ENCODE data around the gene TRAF3.
"Not testable (repeated sequence)": the region's sequence is repeated elsewhere in the genome, so short reads cannot be mapped to it uniquely, and the experiment has no call there.

Gene TRAF3

DNA sequence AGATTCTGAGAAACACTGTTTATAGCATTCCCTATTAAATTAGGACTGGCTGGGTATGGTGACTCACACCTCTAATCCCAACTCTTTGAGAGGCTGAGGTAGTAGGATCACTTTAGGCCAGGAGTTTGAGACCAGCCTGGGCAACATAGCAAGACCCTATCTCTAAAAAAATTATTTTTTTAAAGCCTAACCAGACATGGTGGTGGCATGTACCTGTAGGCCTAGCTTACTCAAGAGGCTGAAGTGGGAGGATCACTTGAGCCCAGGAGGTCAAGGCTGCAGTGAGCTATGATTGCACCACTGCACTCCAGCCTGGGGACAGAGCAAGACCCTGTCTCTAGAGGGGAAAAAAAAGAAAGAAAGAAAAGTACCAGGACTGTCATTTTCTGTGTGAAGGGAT, 119.5 kb downstream of the TRAF3 start:
- not testable (repeated sequence) for DNase-seq

- DNase-seq, result no peak
Observed at GRCh38 chr14:102897299-102898027, 120.2 kb downstream of the TRAF3 start.

DNA sequence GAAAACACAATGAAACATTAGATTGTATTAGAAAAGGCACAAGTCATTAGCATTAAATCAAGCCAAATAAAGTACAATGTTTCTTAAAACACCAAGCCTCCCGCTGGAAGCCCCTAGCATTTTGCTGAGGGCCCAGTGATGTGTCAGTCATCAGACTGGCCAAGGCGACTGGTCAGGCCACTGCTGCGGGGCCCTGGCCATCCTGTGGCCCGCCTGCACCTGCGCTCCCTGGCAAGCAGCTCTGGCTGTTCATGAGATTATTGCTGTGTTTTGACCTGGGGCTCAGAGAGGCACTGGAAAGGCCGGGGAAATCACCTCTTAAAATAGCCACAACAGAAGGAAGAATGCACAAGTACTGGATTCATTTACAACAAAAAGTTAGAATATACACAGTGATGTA, 121.0 kb downstream of the TRAF3 start:
- DNase-seq, result no peak

DNA sequence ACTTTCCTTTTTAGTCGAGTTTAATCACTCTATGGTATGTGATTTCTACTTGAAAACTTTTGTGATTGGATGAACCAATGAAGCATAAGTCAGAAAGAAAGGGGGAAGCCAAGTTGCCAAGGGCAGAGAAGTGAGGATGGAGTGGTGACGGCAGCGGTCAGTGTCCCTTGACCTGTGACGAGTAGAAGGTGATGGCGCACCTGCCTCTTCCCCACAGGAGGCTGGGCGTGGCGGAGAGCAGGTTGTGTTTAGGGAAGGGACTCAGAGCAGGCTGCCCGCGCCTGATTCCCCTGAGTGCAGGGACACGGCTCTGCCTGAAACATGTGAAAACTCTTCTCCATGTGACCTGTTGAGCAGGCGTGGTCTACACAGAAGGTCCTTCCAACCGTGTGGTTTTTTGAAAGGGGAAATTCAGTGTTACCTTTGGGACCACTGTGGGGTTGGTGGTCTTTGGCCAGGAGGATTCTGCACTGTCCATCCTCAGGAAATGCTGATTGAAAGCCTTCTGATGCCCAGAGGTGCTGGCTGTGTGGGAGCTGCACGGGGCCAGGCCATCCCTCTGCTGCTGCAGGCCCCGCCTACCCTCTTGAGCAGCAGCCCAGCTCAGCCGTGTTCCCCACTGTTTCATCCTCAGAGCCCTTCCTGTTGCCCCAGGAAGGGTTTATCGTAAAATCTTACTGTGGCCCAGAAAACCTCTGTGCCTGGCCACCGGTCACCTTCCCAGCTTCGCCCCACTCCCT, 121.7 kb downstream of the TRAF3 start:
- DNase-seq, result no peak

DNA sequence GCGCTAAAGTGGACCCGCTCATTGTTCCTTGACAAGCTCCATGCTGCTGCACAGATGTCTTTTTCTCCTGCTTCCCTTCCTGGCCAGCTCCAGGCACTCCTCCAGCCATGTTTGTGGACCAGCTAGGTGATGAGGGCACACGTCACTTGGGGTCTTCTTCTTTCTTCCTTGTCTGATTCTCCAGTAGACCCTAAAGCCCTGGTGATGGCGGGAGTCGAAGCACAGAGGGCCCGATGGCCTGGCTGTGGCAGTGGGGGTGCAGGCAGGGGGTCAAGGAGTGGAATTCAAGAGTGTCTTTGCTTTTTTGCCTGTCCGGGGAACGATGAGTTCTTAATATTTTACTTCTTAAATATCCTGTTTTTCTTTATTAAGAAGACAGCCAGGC, 122.3 kb downstream of the TRAF3 start:
- DNase-seq, result no peak

DNA sequence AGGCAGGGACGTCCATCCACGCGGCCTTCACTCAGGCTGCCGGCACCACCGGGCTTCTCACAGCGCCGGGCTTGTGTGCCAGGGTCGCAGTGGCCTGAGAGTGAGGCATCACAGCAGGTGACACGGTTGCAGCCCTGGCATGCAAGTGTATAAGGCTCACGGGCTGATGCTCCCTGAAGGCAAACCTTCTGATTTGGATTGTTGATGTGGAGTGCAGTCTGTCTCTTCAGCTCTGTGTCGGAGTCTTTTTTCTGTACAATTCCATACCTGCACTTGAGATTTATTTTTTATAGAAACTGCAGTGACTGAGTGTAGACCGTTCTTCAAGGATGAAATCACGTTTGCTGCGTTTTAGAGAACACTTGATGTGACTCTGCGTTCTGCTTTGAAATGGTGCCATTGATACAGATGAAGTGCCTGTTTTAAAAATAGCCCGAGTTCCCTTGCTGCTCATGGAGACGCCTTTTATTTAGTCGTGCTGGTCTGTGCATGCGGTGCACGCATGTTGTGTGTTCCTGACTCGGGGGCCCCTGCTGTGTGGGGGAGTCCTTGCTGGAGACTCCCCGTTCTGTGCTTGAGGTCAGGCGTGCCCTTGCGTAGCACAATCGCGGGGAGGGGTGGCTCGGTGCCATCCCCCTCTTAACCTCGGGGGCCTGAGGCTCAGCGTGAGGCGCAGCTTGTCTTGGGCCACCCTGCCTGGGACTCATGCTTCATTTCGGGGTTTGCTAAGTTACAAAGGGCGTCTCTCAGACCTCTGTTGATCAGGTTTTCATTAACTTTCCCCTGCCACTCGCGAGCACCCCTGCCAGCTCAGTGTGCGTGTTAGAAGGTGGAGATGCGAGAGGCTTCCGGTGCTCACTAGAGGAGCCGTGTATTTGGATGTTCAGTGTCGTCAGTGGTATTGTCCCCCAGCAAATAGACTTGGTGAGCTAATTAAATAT, 123.7 kb downstream of the TRAF3 start:
- no peak for DNase-seq

- no peak for DNase-seq
Observed at GRCh38 chr14:102901633-102902032, 124.4 kb downstream of the TRAF3 start.

DNA sequence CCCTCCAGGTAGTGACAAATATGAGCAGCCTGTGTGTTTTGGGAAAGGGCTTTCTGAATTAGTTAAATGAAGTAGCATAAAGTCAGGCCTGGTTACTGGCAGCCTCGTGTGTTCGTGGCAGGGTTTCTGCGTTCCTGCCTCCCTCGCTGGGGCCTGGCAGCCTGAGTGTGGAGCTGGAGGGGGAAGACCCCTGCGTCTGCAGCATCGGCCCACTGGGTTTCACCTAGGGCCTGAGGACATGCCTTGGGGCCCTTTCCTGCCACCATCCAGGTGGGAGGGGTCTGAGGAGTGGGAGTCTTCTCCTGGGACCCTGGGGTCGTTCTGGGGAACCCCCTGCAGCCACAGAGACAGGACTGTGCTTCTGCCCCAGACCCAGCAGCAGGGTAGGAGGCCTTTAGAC, 124.8 kb downstream of the TRAF3 start:
- no peak for DNase-seq

DNA sequence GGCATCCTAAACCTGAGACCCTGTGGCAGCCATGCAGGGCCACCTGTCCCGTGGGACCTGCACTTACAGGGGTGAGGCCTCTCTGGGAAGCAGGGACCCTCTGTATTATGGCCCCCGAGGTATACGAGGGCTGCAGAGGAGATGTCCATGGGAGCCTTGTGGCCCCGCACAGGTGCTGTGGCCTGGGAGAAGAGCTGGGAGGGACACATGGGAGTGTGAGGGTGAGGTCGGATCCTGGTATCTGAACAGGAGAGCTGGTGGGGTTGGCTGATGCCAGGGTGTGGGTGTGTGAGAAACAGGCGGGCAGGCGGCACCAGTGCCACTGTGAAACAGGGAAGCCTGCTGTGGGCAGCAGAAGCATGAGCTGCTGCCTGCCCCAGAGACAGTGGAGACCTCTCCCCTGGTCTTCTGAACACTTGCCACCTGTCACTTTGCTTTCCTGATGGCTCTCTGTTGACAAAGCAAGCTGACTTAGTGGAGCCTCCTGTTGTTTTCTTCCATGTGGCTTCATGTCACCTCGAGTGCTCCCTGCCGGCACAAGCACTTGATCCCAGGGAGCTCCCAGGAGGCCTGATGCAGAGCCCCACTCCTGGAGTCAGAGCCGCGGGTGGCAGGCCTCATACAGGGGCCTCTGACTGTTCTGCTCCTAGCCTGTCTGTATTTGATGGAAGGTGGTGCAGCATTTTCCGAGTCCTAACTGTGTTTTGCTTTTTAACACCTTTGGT, 125.4 kb downstream of the TRAF3 start:
- no peak for DNase-seq

GRCh38 chr14:102903248-102903888, 126.1 kb downstream of the TRAF3 start:
- DNase-seq, result no peak

DNA sequence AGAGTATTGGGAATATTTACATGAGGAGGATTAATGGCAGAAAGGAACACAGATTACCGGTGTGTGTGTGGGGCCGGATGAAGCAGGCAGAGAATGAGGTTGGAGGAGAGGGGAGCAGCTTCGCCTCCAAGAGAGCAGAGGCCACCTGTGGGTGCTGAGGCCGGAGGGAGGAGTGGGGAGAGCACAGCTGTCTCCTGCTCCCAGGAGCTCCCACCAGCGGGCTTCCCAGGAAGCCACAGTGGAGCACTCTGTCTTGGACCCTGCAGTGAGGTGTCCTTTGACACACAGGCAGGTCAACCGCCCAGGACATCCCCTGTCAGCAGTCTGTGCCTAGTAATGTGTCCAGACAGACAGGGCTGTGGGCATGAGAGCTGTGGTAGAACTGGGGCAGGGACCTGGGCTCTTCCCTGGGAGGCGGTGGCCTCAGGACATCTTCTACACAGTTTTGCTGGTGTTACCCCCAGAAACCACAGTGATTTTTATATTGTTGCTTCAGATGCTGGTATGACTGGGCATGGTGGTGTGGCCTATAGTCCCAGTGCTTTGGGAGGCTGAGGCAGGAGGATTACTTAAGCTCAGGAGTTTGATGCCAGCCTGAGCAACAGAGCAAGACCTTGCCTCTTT, 126.8 kb downstream of the TRAF3 start:
- DNase-seq, result no peak

DNA sequence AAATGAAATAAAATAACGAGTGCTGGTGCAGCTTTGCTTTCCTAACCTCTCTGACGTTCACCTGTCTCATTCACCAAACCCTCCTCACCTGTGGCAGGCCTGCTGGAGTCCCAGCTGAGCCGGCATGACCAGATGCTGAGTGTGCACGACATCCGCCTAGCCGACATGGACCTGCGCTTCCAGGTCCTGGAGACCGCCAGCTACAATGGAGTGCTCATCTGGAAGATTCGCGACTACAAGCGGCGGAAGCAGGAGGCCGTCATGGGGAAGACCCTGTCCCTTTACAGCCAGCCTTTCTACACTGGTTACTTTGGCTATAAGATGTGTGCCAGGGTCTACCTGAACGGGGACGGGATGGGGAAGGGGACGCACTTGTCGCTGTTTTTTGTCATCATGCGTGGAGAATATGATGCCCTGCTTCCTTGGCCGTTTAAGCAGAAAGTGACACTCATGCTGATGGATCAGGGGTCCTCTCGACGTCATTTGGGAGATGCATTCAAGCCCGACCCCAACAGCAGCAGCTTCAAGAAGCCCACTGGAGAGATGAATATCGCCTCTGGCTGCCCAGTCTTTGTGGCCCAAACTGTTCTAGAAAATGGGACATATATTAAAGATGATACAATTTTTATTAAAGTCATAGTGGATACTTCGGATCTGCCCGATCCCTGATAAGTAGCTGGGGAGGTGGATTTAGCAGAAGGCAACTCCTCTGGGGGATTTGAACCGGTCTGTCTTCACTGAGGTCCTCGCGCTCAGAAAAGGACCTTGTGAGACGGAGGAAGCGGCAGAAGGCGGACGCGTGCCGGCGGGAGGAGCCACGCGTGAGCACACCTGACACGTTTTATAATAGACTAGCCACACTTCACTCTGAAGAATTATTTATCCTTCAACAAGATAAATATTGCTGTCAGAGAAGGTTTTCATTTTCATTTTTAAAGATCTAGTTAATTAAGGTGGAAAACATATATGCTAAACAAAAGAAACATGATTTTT, 128.2 kb downstream of the TRAF3 start:
- DNase-seq, result no peak

DNA sequence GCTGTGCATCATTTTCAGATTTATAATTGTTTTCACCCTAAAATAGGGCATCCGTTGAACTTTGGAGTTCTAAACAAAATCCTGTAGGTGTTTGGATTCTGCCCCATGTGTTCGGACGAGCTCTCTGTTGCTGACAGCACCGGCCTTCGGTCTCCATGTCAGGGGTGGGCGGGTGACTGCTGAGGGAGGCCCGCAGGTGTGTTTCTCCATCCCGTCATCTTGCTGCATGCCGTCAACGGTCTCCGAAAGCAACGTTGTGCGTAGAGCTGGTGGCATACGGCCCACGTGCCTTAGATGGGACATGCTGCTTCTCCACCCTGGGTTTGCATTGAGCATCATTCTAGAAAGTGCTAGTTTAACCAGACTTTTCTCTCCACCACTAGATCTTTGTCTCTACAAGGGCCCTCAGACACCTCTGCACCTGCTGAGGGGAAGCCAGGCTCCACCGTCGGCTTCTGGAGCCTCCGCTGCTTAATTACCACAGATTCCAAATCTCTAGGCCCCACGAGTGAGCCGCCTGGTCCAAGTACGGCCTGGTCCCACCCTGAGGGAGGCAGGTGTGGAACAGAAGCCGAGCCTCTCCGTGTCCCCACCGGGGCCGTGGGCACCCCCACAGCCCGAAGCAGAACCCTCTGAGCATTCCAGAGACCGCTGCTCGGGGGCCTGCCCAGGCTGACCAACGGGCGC, 129.5 kb downstream of the TRAF3 start:
- DNase-seq, result no peak

DNA sequence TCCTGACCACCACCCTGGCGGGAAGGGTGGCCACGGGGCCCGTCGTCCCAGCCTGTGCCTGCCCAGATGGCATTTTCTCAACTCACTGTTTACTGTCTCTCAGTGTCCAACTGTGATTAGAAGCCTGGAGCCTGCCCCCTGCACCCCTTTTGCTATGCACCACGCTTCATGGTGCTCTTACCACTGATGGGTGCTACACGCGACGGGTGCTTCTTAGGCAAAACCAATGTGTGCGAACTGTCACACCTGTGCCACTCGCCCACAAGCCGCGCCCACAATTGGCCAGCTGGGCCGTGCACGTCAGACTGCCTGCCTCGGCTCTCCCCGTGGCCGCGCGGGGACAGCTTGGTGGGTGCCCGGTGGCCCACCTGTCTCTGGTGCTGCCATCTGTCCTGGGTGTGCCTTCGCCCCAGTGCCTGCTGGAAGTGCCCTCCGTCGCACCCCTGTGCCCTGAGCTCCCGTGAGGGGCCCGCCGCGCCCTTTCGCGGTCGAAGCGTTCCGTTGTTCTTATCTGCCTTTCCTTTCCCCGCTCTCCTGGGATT, 130.1 kb downstream of the TRAF3 start:
- DNase-seq, result no peak

GRCh38 chr14:102907980-102908730, 130.9 kb downstream of the TRAF3 start:
- DNase-seq, result no peak

- no peak for DNase-seq
Observed at GRCh38 chr14:102908766-102909455, 131.7 kb downstream of the TRAF3 start.

GRCh38 chr14:102909462-102909861, 132.2 kb downstream of the TRAF3 start:
- DNase-seq, result no peak

GRCh38 chr14:102909911-102910310, 132.7 kb downstream of the TRAF3 start:
- DNase-seq, result no peak
